ENCODE results near the gene TRIL. TPM values are rescaled to one million over a fixed set of nuclear protein-coding genes. Genes with fewer than 3 reads are reported as not detected.

TRIL gene
- total and polyA plus RNA-seq, 8 donors: 0.14 to 2.2 (median 0.41) TPM

DNA sequence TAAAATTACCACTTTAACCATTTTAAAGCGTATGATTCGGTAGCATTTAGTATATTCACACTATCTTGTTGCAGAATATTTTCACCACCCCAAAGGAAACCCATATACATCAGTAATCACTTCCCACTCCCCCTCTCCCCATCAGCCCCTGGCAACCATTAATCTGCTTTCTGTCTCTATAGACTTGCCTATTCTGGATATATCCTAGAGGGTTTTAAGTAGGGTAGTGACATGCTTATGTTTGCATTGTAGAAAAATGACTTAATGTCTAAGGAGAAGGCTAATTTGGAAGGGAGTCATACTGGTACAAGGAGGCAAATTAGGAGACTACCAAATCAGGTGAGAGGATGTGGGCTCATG is 42.6 kb upstream of the TRIL start:
- no peak overlapping the region for H3K4me3 ChIP-seq
- FAIRE-seq (no peak), DNase-seq (no peak), ATAC-seq (no peak)
- no peak for TF ChIP-seq CTCF (IDR thresholded peaks at IDR 0.05)
- intact Hi-C loops (cut with DNase I): no loop called here
- H3K27ac ChIP-seq: no peak overlapping the region
- no peaks in the 10 kb centered on the region for H3K9me3 ChIP-seq
- peaks cover 3 to 8% (median 5%) of the 10 kb centered on the region in 3 donors for H3K4me1 ChIP-seq
- H3K27me3 ChIP-seq: no peaks in the 10 kb centered on the region
- no peaks in the 10 kb centered on the region for H3K36me3 ChIP-seq
- WGBS, 2 donors: 95 to 97% methylated on average over 2 of the region's 2 CpGs

- H3K27me3 ChIP-seq: no peaks in the 10 kb centered on the region
- TF ChIP-seq CTCF (IDR thresholded peaks at IDR 0.05): no peak
- ATAC-seq (no peak), FAIRE-seq (no peak), DNase-seq (no peak)
- intact Hi-C loops (cut with DNase I): no loop called here
- H3K27ac ChIP-seq: no peak overlapping the region
- no peaks in the 10 kb centered on the region for H3K9me3 ChIP-seq
- H3K4me3 ChIP-seq: no peak overlapping the region
- WGBS, 2 donors: 87 to 89% methylated on average over 12 of the region's 12 CpGs
- peaks cover 3 to 8% (median 5%) of the 10 kb centered on the region in 3 donors for H3K4me1 ChIP-seq
- H3K36me3 ChIP-seq: no peaks in the 10 kb centered on the region
These were observed 42.0 kb upstream of the TRIL start for GRCh38 chr7:28999895-29000716.

DNA sequence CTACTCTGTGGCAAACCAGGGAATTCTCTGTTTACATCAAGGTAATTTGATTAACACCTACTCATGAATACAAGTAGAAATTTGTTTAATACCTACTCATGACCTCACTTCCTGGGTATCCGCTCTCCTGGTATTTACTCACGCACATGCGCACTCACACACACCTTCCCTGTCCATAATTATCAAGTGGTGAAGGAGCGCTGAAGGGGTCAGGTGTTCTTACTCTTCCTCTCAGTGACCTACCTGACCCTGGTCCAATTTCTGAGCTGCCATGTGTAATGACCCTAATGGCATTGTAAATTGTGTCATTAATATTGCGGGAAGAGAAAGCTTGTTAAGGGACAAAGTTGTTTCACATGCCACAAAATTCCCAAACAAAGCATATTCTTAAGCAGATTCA is 41.3 kb upstream of the TRIL start:
- no peak for TF ChIP-seq CTCF (IDR thresholded peaks at IDR 0.05)
- intact Hi-C loops (cut with DNase I): no loop called here

GRCh38 chr7:28998105-28998504 is 40.0 kb upstream of the TRIL start:
- intact Hi-C loops (cut with DNase I): no loop called here
- no peak overlapping the region for H3K27ac ChIP-seq
- no peak for DNase-seq
- peak in 1 of 4 donors; percentile 36 for ATAC-seq
- no peaks in the 10 kb centered on the region for H3K36me3 ChIP-seq
- H3K4me1 ChIP-seq: peaks cover 3 to 8% (median 5%) of the 10 kb centered on the region in 3 donors
- H3K9me3 ChIP-seq: no peaks in the 10 kb centered on the region
- 36 to 38% methylated on average over 4 of the region's 4 CpGs for WGBS, 2 donors
- FAIRE-seq: no peak
- H3K27me3 ChIP-seq: no peaks in the 10 kb centered on the region
- no peak for TF ChIP-seq CTCF (IDR thresholded peaks at IDR 0.05)
- no peak overlapping the region for H3K4me3 ChIP-seq

More for the DNA sequence above, 41.3 kb upstream of the TRIL start:
- no peaks in the 10 kb centered on the region for H3K36me3 ChIP-seq
- DNase-seq: no peak
- H3K9me3 ChIP-seq: no peaks in the 10 kb centered on the region
- no peak overlapping the region for H3K27ac ChIP-seq
- no peaks in the 10 kb centered on the region for H3K27me3 ChIP-seq
- ATAC-seq: no peak
- H3K4me1 ChIP-seq: peaks cover 3 to 8% (median 5%) of the 10 kb centered on the region in 3 donors
- 86 to 95% methylated on average over 5 of the region's 5 CpGs for WGBS, 2 donors
- FAIRE-seq: no peak
- H3K4me3 ChIP-seq: no peak overlapping the region

DNA sequence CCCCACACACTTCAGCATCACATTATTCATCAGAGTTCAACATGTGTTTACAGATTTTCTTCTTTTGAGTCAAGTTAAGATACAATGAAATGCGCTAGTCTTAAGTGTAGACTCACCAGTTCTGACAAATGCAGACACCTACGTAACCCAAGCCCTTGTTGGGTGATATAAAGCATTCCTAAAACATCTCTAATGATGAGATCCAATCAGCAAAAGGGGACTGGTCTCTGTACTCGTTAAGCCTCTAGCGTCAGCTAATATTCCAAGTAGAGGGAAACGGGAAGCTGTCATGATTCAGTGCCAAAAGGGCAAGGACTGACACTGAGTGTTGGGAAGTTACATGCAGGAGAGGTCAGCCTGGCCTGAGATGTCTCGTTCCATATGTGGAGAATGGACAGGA is 38.7 kb upstream of the TRIL start:
- peaks cover 3 to 8% (median 5%) of the 10 kb centered on the region in 3 donors for H3K4me1 ChIP-seq
- no peaks in the 10 kb centered on the region for H3K36me3 ChIP-seq
- intact Hi-C loops (cut with DNase I): no loop called here
- no peaks in the 10 kb centered on the region for H3K27me3 ChIP-seq
- no peaks in the 10 kb centered on the region for H3K9me3 ChIP-seq
- ATAC-seq (no peak), DNase-seq (no peak), FAIRE-seq (no peak)
- no peak for TF ChIP-seq CTCF (IDR thresholded peaks at IDR 0.05)
- H3K27ac ChIP-seq: no peak overlapping the region
- no peak overlapping the region for H3K4me3 ChIP-seq
- WGBS, 2 donors: 90 to 91% methylated on average over 6 of the region's 6 CpGs

Measured in pancreas (tissue), 10 donors.